Measurements from ENCODE around the gene UNC13A. TPM values are rescaled to one million over a fixed set of nuclear protein-coding genes. Genes with fewer than 3 reads are reported as not detected.

The UNC13A gene
- total and polyA plus RNA-seq, 2 of the 8 experiments (the other 6 are each of a cell fraction or from before 2014, with no cell fraction given) = 13.1 to 47.6 TPM

DNA sequence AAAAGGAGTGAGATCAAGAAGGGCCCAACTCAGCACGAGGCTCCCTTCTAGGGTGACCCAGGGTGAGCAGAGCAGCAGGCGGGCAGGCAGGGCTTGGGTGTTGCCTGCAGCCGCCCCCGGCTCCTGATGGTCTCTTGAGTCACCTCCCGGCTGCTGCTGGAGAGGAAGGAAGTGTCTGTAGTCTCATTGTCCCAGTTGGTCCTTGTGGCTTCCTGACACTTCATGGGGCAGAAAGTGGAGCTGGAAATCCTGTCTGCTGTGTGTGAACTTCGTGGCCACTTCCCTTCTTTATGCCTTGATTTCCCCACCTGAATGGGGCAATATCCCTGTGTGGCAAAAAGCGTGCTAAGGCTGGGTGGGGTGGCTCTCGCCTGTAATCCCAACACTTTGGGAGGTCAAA lies 33.7 kb upstream of the UNC13A start:
- H2BK15ac ChIP-seq (ENCODE audit: low read length) = no peak overlapping the region
- H3K4me2 ChIP-seq (ENCODE audit: insufficient read depth in 1 of 2, low read depth in 2 of 2, low read length in 2 of 2) = no peak overlapping the region; a peak in 1 of 4 replicates
- peaks cover 17 to 31% of the 10 kb centered on the region in 2 experiments for H4K20me1 ChIP-seq (replicated peaks in 1 of 2; ENCODE audit: control insufficient read depth in 1 of 2, insufficient read depth in 2 of 2, low read length in 2 of 2)
- H2BK120ac ChIP-seq (replicated peaks; ENCODE audit: low read depth, low read length) = no peak overlapping the region
- H3K9ac ChIP-seq (replicated peaks in 1 of 4; ENCODE audit: extremely low read depth in 1 of 4, low read depth in 3 of 4, low read length in 3 of 4) = no peak overlapping the region
- no peaks in the 10 kb centered on the region for H3K27me3 ChIP-seq (replicated peaks in 1 of 4; ENCODE audit: control insufficient read depth in 3 of 4, extremely low read depth in 1 of 4, insufficient read depth in 3 of 4, low read length in 3 of 4)
- H2BK20ac ChIP-seq (ENCODE audit: low read length) = no peak overlapping the region
- POLR2A ChIA-PET (ENCODE audit: partially characterized antibody) = interaction anchor here (0.6 to 1.5 kb wide), 4 partner anchors 9 to 45 kb away, joined by 3 to 5 read pairs (median 4); no protein-coding TSS in a partner anchor
- H3K23me2 ChIP-seq (ENCODE audit: low read depth, low read length) = peaks cover 9% of the 10 kb centered on the region; the same call in 1 of the 2 replicates
- FAIRE-seq (no peak), DNase-seq (ENCODE audit: low read depth in 1 of 2, low spot score in 2 of 2) (no peak)
- H4K8ac ChIP-seq (ENCODE audit: extremely low read depth, insufficient read depth, low read length) = no peak overlapping the region
- H3K23ac ChIP-seq (ENCODE audit: insufficient read length) = no peak overlapping the region
- peaks cover 8 to 28% (median 18%) of the 10 kb centered on the region in 4 experiments for H3K36me3 ChIP-seq (ENCODE audit: control insufficient read depth in 2 of 4, insufficient read depth in 4 of 4, low read length in 3 of 4)
- no peak overlapping the region for H2BK12ac ChIP-seq (ENCODE audit: low read depth, low read length)
- no peak overlapping the region for H3K14ac ChIP-seq (ENCODE audit: insufficient read length)
- H3K79me2 ChIP-seq (ENCODE audit: control insufficient read depth in 1 of 2, insufficient read depth in 2 of 2, low read length in 2 of 2) = peaks cover 17 to 32% of the 10 kb centered on the region in 2 experiments
- no peak for TF ChIP-seq CTBP2 (IDR thresholded peaks at IDR 0.05; ENCODE audit: borderline replicate concordance, insufficient read depth, insufficient read length, low read length)
- TF ChIP-seq SRF (IDR thresholded peaks at IDR 0.05; ENCODE audit: low read depth, low read length) = no peak
- no peak for TF ChIP-seq SP2 (IDR thresholded peaks at IDR 0.05; ENCODE audit: low read length)
- TF ChIP-seq POLR2AphosphoS5 (IDR thresholded peaks at IDR 0.05; ENCODE audit: low read depth, low read length) = no peak
- TF ChIP-seq, protein P1, sequence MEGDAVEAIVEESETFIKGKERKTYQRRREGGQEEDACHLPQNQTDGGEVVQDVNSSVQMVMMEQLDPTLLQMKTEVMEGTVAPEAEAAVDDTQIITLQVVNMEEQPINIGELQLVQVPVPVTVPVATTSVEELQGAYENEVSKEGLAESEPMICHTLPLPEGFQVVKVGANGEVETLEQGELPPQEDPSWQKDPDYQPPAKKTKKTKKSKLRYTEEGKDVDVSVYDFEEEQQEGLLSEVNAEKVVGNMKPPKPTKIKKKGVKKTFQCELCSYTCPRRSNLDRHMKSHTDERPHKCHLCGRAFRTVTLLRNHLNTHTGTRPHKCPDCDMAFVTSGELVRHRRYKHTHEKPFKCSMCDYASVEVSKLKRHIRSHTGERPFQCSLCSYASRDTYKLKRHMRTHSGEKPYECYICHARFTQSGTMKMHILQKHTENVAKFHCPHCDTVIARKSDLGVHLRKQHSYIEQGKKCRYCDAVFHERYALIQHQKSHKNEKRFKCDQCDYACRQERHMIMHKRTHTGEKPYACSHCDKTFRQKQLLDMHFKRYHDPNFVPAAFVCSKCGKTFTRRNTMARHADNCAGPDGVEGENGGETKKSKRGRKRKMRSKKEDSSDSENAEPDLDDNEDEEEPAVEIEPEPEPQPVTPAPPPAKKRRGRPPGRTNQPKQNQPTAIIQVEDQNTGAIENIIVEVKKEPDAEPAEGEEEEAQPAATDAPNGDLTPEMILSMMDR (IDR thresholded peaks at IDR 0.05; ENCODE audit: control extremely low read depth in 1 of 3, insufficient read depth in 1 of 3, low read depth in 1 of 3, low read length in 3 of 3) = no peak
- no peak for TF ChIP-seq KDM5A (IDR thresholded peaks at IDR 0.05; ENCODE audit: low read length)
- H2AFZ ChIP-seq (ENCODE audit: low read length) = no peak overlapping the region
- no peaks in the 10 kb centered on the region for H3K9me3 ChIP-seq (ENCODE audit: insufficient read depth in 2 of 2, low read depth in 1 of 2, low read length in 1 of 2)
- H3K27ac ChIP-seq (ENCODE audit: low read depth, low read length) = no peak overlapping the region
- peaks cover 14% of the 10 kb centered on the region; the same call in 1 of the 2 replicates for H3K79me1 ChIP-seq (ENCODE audit: low read depth, low read length)
- no peak overlapping the region for H3K18ac ChIP-seq (ENCODE audit: extremely low read depth, low read length)
- no peak overlapping the region for H2AK5ac ChIP-seq (ENCODE audit: low read depth, low read length)
- H2BK5ac ChIP-seq (ENCODE audit: low read depth, low read length) = no peak overlapping the region
- no peak overlapping the region for H3K56ac ChIP-seq (replicated peaks; ENCODE audit: insufficient read length, low read depth, low read length)
- H4K5ac ChIP-seq (ENCODE audit: insufficient read length, low read depth, low read length) = no peak overlapping the region
- no peak overlapping the region for H3K4me3 ChIP-seq (ENCODE audit: extremely low read depth in 1 of 4, insufficient read depth in 2 of 4, low read depth in 3 of 4, low read length in 4 of 4)
- CTCF ChIA-PET (ENCODE audit: partially characterized antibody) = interaction anchor here (0.5 to 6.8 kb wide), 7 partner anchors 10 to 326 kb away, joined by 3 to 78 read pairs (median 4); no protein-coding TSS in a partner anchor
- H4K91ac ChIP-seq (replicated peaks; ENCODE audit: insufficient read length, low read length) = no peak overlapping the region
- no peak overlapping the region for H3K4ac ChIP-seq (replicated peaks; ENCODE audit: insufficient read length, low read depth, low read length)
- 75% methylated on average over 8 of the region's 8 CpGs; no CpG with 5 or more reads in 1 of the 2 experiments for WGBS, 2 experiments (ENCODE audit: extremely low coverage in 1 of 2, insufficient coverage in 1 of 2, insufficient read length in 1 of 2, insufficient replicate concordance in 2 of 2, low coverage in 1 of 2, low lambda C conversion rate in 2 of 2, missing lambda C conversion rate in 1 of 2)
- peaks cover 4 to 13% (median 6%) of the 10 kb centered on the region in 4 experiments for H3K4me1 ChIP-seq (replicated peaks in 1 of 4; ENCODE audit: control insufficient read depth in 3 of 4, insufficient read depth in 4 of 4, low read length in 3 of 4)
